Measurements from ENCODE around the gene PITX1.

PITX1 gene

DNA sequence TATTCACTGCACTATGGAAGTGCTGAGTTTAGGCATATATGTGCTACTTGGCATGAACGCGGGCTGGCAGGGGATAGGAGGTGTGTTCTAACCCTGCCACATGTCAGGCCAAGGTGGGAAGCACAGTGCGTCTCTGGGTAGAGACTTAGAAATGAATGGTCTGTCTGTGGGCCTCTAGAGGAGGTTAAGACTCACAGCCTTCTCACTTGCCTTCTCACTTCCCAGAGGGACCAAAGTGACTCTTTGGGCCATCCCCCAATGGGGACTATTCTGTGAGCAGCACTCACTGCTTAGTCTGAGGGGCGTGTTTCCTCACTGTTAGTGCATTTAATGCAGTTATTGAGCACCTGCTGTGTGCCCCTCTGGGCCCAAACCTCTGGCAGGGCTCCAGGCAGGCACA, 2.4 kb upstream of the PITX1 start:
- TF ChIP-seq REST (IDR thresholded peaks at IDR 0.05; ENCODE audit: insufficient read depth in 1 of 2, low read depth in 2 of 2, low read length in 2 of 2) (no peak), TAF1 (IDR thresholded peaks at IDR 0.05; ENCODE audit: borderline replicate concordance, insufficient read depth, low read length) (no peak), FOXP2 (optimal IDR thresholded peaks at IDR 0.05; ENCODE audit: borderline replicate concordance, extremely low read depth, extremely low read length, insufficient read depth) (no peak), POLR2AphosphoS5 (IDR thresholded peaks at IDR 0.05; ENCODE audit: low read depth, low read length) (no peak), SIN3A (IDR thresholded peaks at IDR 0.05; ENCODE audit: borderline replicate concordance, insufficient read depth, low read length) (no peak)

GRCh38 chr5:135035678-135036030, 1.6 kb upstream of the PITX1 start:
- TF ChIP-seq SIN3A (IDR thresholded peaks at IDR 0.05; ENCODE audit: borderline replicate concordance, insufficient read depth, low read length) (no peak), TAF1 (IDR thresholded peaks at IDR 0.05; ENCODE audit: borderline replicate concordance, insufficient read depth, low read length) (no peak), POLR2AphosphoS5 (IDR thresholded peaks at IDR 0.05; ENCODE audit: low read depth, low read length) (no peak), FOXP2 (optimal IDR thresholded peaks at IDR 0.05; ENCODE audit: borderline replicate concordance, extremely low read depth, extremely low read length, insufficient read depth) (no peak), REST (IDR thresholded peaks at IDR 0.05; ENCODE audit: insufficient read depth in 1 of 2, low read depth in 2 of 2, low read length in 2 of 2) (no peak)

GRCh38 chr5:135034963-135035677, 1.1 kb upstream of the PITX1 start:
- TF ChIP-seq TAF1 (IDR thresholded peaks at IDR 0.05; ENCODE audit: borderline replicate concordance, insufficient read depth, low read length) (no peak), FOXP2 (optimal IDR thresholded peaks at IDR 0.05; ENCODE audit: borderline replicate concordance, extremely low read depth, extremely low read length, insufficient read depth) (no peak), REST (IDR thresholded peaks at IDR 0.05; ENCODE audit: insufficient read depth in 1 of 2, low read depth in 2 of 2, low read length in 2 of 2) (no peak), POLR2AphosphoS5 (IDR thresholded peaks at IDR 0.05; ENCODE audit: low read depth, low read length) (no peak), SIN3A (IDR thresholded peaks at IDR 0.05; ENCODE audit: borderline replicate concordance, insufficient read depth, low read length) (no peak)

- TF ChIP-seq FOXP2 (optimal IDR thresholded peaks at IDR 0.05; ENCODE audit: borderline replicate concordance, extremely low read depth, extremely low read length, insufficient read depth) (no peak), REST (IDR thresholded peaks at IDR 0.05; ENCODE audit: insufficient read depth in 1 of 2, low read depth in 2 of 2, low read length in 2 of 2) (no peak), POLR2AphosphoS5 (IDR thresholded peaks at IDR 0.05; ENCODE audit: low read depth, low read length) (no peak), SIN3A (IDR thresholded peaks at IDR 0.05; ENCODE audit: borderline replicate concordance, insufficient read depth, low read length) (no peak), TAF1 (IDR thresholded peaks at IDR 0.05; ENCODE audit: borderline replicate concordance, insufficient read depth, low read length) (no peak)
Observed at GRCh38 chr5:135034236-135034962, 371 bp upstream of the PITX1 start.

All from PFSK-1 (cell line).